Vagina (tissue), 2 donors: ENCODE results near the gene ARID1B.

Experiments used
- CTCF ChIP-seq, 3 experiments: fragments of 450-650 bp in 2 of 3; fragments of 200-600 bp in 1 of 3; sonication (generic) in 1 of 3; IDR thresholded peaks; one replicate each; pipeline ENCODE4 v1.5.1; 2017 to 2019; ENCODE audit warnings: antibody characterized with exemption in 3 of 3, mild to moderate bottlenecking in 2 of 3, moderate library complexity in 2 of 3
- POLR2A ChIP-seq, 2 donors: fragments of 450-650 bp; IDR thresholded peaks; one replicate each; pipeline ENCODE4 v1.6.1; 2017; ENCODE audit warnings: antibody characterized with exemption in 2 of 2, mild to moderate bottlenecking in 2 of 2, moderate library complexity in 2 of 2

GRCh38 chr6:157139054-157139708 lies 362.0 kb downstream of the ARID1B start:
- TF ChIP-seq CTCF (IDR thresholded peaks at IDR 0.05): no peak
- TF ChIP-seq POLR2A (IDR thresholded peaks at IDR 0.05): no peak
